SK-N-SH treated with all-trans-retinoic acid at 6 μM for 48 hours (cell line): ENCODE measurements around the gene TUBGCP3.

Experiments used
- ARNTL ChIP-seq: fragments of 450-650 bp; formaldehyde crosslinking; IDR thresholded peaks from 2 replicates; pipeline ENCODE4 v1.5.0; 2020; ENCODE audit warnings: low read depth, mild to moderate bottlenecking, moderate library complexity, borderline replicate concordance
- CREB5 ChIP-seq: fragments of 250-450 bp; sonication (Bioruptor Pico); IDR thresholded peaks from 2 replicates; pipeline ENCODE4 v1.5.1; 2020; ENCODE audit warnings: low read depth, mild to moderate bottlenecking, moderate library complexity
- ESRRG ChIP-seq: fragments of 250-450 bp; sonication (Bioruptor Pico); IDR thresholded peaks from 2 replicates; pipeline ENCODE4 v1.6.1; 2021; ENCODE audit warnings: mild to moderate bottlenecking
- GLIS3 ChIP-seq: fragments of 250-450 bp; sonication (Bioruptor Pico); IDR thresholded peaks from 2 replicates; pipeline ENCODE4 v1.5.0; 2020; ENCODE audit warnings: mild to moderate bottlenecking, moderate library complexity
- PATZ1 ChIP-seq: fragments of 250-450 bp; sonication (Bioruptor Pico); IDR thresholded peaks from 2 replicates; pipeline ENCODE4 v1.8.0; 2020; ENCODE audit warnings: mild to moderate bottlenecking, moderate library complexity, borderline replicate concordance
- PPARA ChIP-seq: fragments of 250-450 bp; sonication (Bioruptor Pico); IDR thresholded peaks from 2 replicates; pipeline ENCODE4 v1.5.0; 2020; ENCODE audit warnings: mild to moderate bottlenecking, borderline replicate concordance
- ZFP30 ChIP-seq: fragments of 450-650 bp; formaldehyde crosslinking; IDR thresholded peaks from 2 replicates; pipeline ENCODE4 v1.5.0; 2022; ENCODE audit warnings: mild to moderate bottlenecking, moderate library complexity
- ZNF565 ChIP-seq: fragments of 450-650 bp; formaldehyde crosslinking; conservative IDR thresholded peaks from 2 replicates; pipeline ENCODE4 v1.5.0; 2020; ENCODE audit warnings: low read depth, mild to moderate bottlenecking, moderate library complexity
- ZNF70 ChIP-seq: fragments of 450-650 bp; formaldehyde crosslinking; IDR thresholded peaks from 2 replicates; pipeline ENCODE4 v1.5.0; 2020; ENCODE audit warnings: mild to moderate bottlenecking, moderate library complexity

GRCh38 chr13:112483299-112483698 lies 104.7 kb downstream of the TUBGCP3 start:
- TF ChIP-seq ZFP30 (CRISPR knock-in tag): no peak
- TF ChIP-seq CREB5: no peak
- no peak for TF ChIP-seq PPARA (CRISPR knock-in tag)
- no peak for TF ChIP-seq PATZ1
- TF ChIP-seq ZNF565: no peak
- no peak for TF ChIP-seq ZNF70 (CRISPR knock-in tag)
- no peak for TF ChIP-seq ESRRG (CRISPR knock-in tag)
- no peak for TF ChIP-seq ARNTL
- TF ChIP-seq GLIS3 (CRISPR knock-in tag): no peak
